Measurements from ENCODE around the gene NTNG2.

The NTNG2 gene, protein sequence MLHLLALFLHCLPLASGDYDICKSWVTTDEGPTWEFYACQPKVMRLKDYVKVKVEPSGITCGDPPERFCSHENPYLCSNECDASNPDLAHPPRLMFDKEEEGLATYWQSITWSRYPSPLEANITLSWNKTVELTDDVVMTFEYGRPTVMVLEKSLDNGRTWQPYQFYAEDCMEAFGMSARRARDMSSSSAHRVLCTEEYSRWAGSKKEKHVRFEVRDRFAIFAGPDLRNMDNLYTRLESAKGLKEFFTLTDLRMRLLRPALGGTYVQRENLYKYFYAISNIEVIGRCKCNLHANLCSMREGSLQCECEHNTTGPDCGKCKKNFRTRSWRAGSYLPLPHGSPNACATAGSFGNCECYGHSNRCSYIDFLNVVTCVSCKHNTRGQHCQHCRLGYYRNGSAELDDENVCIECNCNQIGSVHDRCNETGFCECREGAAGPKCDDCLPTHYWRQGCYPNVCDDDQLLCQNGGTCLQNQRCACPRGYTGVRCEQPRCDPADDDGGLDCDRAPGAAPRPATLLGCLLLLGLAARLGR

DNA sequence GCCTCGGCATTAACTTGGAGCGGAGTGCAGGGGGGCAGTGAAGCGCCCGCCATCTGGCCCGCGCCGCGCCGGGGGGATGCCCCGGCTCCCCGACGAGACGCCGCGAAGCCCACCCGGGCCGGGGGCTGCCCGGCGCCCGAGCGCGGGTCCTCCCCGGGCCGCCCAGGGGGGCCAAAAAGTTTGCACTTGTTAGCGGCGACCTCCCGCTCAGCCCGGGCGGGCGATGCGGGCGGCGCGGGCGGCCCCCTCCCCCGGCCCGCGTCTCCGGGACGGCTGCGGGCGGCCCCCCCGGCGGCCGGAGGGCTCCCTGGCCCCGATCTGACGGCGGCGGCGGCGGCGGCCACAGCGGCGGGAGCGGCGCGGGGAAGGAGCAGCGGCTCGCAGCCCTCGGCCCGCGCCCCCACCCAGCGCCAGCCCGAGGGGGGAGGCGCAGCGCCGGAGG lies at the start of gene NTNG2:
TSS of gene NTNG2 (plus strand) at position 316 of the 442 bp plus-strand sequence. CDS start 4,774 bp downstream, outside the sequence.
- H3K4me1 ChIP-seq (ENCODE audit: control insufficient read depth in 2 of 2, insufficient read depth in 2 of 2, low read length in 2 of 2) = peaks cover 3 to 5% of the 10 kb centered on the region in 2 donors
- peak within 1 kb of the TSS; percentile 46 to 68 for H3K4me3 ChIP-seq (ENCODE audit: low read length in 2 of 2)
- no peak within 1 kb of the TSS for H3K27ac ChIP-seq (ENCODE audit: low read depth in 2 of 2, low read length in 2 of 2)
- H3K9me3 ChIP-seq (ENCODE audit: control insufficient read depth in 2 of 2, low read length in 2 of 2) = no peaks in the 10 kb centered on the region
- H3K36me3 ChIP-seq (ENCODE audit: control insufficient read depth in 2 of 2, insufficient read depth in 2 of 2, low read length in 2 of 2) = no peaks in the 10 kb centered on the region
- H3K27me3 ChIP-seq (ENCODE audit: control insufficient read depth in 2 of 2, insufficient read depth in 2 of 2, low read length in 2 of 2) = peaks cover 39 to 58% of the 10 kb centered on the region in 2 donors
- H3K9ac ChIP-seq (ENCODE audit: low read depth in 1 of 2, low read length in 2 of 2) = no peak within 1 kb of the TSS

DNA sequence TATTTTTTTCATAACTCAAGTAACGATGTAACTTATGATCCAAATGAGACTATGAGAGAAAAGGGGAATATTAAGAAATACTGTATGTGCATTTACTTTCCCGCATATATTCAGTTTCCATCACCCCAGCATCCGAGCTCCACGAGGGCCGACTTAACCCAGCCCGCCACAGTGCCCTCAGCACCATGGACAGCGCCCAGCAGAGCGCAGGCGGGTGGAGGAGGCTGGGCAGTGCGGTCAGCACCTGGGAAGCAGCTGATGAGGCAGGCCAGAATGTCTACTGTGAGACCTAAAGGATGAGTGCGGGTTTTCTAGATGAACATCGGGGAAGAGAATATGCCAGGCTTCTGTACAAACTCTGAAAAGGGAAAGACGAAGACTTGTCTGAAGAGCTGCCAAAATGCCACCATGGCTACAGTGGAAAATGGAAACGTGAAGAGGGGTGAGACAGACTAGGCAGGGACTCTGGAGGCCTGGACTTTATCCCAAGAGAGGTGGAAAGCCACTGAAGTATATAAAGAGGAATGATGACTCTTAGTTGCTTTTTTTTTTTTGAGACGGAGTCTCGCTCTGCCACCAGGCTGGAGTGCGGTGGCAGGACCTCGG lies 47.7 kb upstream of the NTNG2 start:
- Histone ChIP-seq H3K36me3 (ENCODE audit: control insufficient read depth in 2 of 2, insufficient read depth in 2 of 2, low read length in 2 of 2) (no peaks in the 10 kb centered on the region), H3K27me3 (ENCODE audit: control insufficient read depth in 2 of 2, insufficient read depth in 2 of 2, low read length in 2 of 2) (peaks cover 0 to 5% of the 10 kb centered on the region in 2 donors), H3K27ac (ENCODE audit: low read depth in 2 of 2, low read length in 2 of 2) (no peak overlapping the region), H3K9ac (ENCODE audit: low read depth in 1 of 2, low read length in 2 of 2) (no peak overlapping the region), H3K4me3 (ENCODE audit: low read length in 2 of 2) (no peak overlapping the region), H3K9me3 (ENCODE audit: control insufficient read depth in 2 of 2, low read length in 2 of 2) (no peaks in the 10 kb centered on the region), H3K4me1 (ENCODE audit: control insufficient read depth in 2 of 2, insufficient read depth in 2 of 2, low read length in 2 of 2) (no peaks in the 10 kb centered on the region)

DNA sequence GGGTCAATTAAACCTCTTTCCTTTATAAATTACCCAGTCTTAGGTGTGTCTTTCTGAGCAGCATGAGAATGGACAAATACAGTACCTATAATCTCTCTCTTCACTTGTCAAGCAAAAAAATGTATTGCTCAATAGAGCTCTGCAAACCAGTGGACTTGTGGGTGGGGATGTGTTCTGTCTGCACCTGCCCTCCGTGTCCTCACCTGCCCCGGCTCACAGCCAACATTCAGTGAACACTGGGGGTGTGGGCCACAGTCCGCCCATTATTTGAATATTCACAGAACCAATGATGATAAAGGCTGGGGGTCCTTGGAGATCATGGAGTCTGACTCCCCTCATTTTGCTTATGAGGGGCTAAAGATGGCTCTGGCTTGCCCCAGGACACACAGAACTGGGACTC lies 45.3 kb upstream of the NTNG2 start:
- Histone ChIP-seq H3K36me3 (ENCODE audit: control insufficient read depth in 2 of 2, insufficient read depth in 2 of 2, low read length in 2 of 2) (no peaks in the 10 kb centered on the region), H3K9me3 (ENCODE audit: control insufficient read depth in 2 of 2, low read length in 2 of 2) (no peaks in the 10 kb centered on the region), H3K4me1 (ENCODE audit: control insufficient read depth in 2 of 2, insufficient read depth in 2 of 2, low read length in 2 of 2) (no peaks in the 10 kb centered on the region), H3K4me3 (ENCODE audit: low read length in 2 of 2) (no peak overlapping the region), H3K9ac (ENCODE audit: low read depth in 1 of 2, low read length in 2 of 2) (no peak overlapping the region), H3K27ac (ENCODE audit: low read depth in 2 of 2, low read length in 2 of 2) (no peak overlapping the region), H3K27me3 (ENCODE audit: control insufficient read depth in 2 of 2, insufficient read depth in 2 of 2, low read length in 2 of 2) (peaks cover 0 to 8% of the 10 kb centered on the region in 2 donors)

- Histone ChIP-seq H3K27ac (ENCODE audit: low read depth in 2 of 2, low read length in 2 of 2) (no peak overlapping the region), H3K27me3 (ENCODE audit: control insufficient read depth in 2 of 2, insufficient read depth in 2 of 2, low read length in 2 of 2) (peaks cover 0 to 8% of the 10 kb centered on the region in 2 donors), H3K9me3 (ENCODE audit: control insufficient read depth in 2 of 2, low read length in 2 of 2) (no peaks in the 10 kb centered on the region), H3K36me3 (ENCODE audit: control insufficient read depth in 2 of 2, insufficient read depth in 2 of 2, low read length in 2 of 2) (no peaks in the 10 kb centered on the region), H3K9ac (ENCODE audit: low read depth in 1 of 2, low read length in 2 of 2) (no peak overlapping the region), H3K4me3 (ENCODE audit: low read length in 2 of 2) (no peak overlapping the region), H3K4me1 (ENCODE audit: control insufficient read depth in 2 of 2, insufficient read depth in 2 of 2, low read length in 2 of 2) (no peaks in the 10 kb centered on the region)
These were observed 44.2 kb upstream of the NTNG2 start for GRCh38 chr9:132117694-132118093.

DNA sequence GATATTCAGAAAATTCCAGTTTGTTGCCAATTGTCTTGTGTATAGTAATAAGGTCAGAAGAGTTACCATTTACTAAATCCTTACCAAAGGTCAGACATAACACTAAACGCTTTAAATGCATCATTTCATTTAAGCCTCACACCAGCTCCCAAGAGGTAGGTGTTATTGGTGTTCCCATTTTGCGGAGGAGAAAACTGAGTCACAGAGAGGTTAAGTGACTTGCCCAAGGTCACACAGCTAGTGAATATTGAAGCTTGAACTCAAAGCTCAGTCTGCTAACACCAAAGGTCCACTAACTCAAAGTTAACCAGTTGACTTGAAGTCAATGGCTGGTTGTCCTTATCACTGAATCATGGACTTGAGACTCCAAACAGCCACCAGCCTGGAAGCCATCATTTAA lies 40.8 kb upstream of the NTNG2 start:
- Histone ChIP-seq H3K27ac (ENCODE audit: low read depth in 2 of 2, low read length in 2 of 2) (no peak overlapping the region), H3K9ac (ENCODE audit: low read depth in 1 of 2, low read length in 2 of 2) (no peak overlapping the region), H3K4me1 (ENCODE audit: control insufficient read depth in 2 of 2, insufficient read depth in 2 of 2, low read length in 2 of 2) (no peaks in the 10 kb centered on the region), H3K27me3 (ENCODE audit: control insufficient read depth in 2 of 2, insufficient read depth in 2 of 2, low read length in 2 of 2) (peaks cover 5 to 16% of the 10 kb centered on the region in 2 donors), H3K4me3 (ENCODE audit: low read length in 2 of 2) (no peak overlapping the region), H3K36me3 (ENCODE audit: control insufficient read depth in 2 of 2, insufficient read depth in 2 of 2, low read length in 2 of 2) (no peaks in the 10 kb centered on the region), H3K9me3 (ENCODE audit: control insufficient read depth in 2 of 2, low read length in 2 of 2) (no peaks in the 10 kb centered on the region)

DNA sequence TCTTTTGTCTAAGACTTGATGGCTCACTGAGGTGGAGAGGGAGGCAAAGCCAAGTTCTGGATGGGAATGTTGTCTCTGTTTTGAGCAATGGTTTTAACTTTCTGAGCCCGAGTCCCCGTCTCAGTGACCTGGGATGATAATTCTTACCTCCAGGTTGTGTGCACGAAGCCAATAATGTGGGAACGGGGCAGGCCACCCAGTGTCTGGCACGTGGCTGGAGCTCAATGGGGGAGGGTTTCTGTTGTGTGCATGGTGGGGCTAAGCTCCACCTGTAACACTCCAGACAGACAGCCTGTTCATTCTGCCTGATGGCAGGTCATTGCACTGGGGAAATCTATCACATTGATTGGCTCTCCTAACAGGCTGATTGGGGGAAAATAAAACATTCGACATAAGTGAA lies 37.1 kb upstream of the NTNG2 start:
- Histone ChIP-seq H3K4me1 (ENCODE audit: control insufficient read depth in 2 of 2, insufficient read depth in 2 of 2, low read length in 2 of 2) (no peaks in the 10 kb centered on the region), H3K36me3 (ENCODE audit: control insufficient read depth in 2 of 2, insufficient read depth in 2 of 2, low read length in 2 of 2) (no peaks in the 10 kb centered on the region), H3K9me3 (ENCODE audit: control insufficient read depth in 2 of 2, low read length in 2 of 2) (no peaks in the 10 kb centered on the region), H3K27ac (ENCODE audit: low read depth in 2 of 2, low read length in 2 of 2) (no peak overlapping the region), H3K9ac (ENCODE audit: low read depth in 1 of 2, low read length in 2 of 2) (no peak overlapping the region), H3K27me3 (ENCODE audit: control insufficient read depth in 2 of 2, insufficient read depth in 2 of 2, low read length in 2 of 2) (peaks cover 15 to 19% of the 10 kb centered on the region in 2 donors), H3K4me3 (ENCODE audit: low read length in 2 of 2) (no peak overlapping the region)

- no peak overlapping the region for H3K4me3 ChIP-seq (ENCODE audit: low read length in 2 of 2)
- H3K4me1 ChIP-seq (ENCODE audit: control insufficient read depth in 2 of 2, insufficient read depth in 2 of 2, low read length in 2 of 2) = no peaks in the 10 kb centered on the region
- no peaks in the 10 kb centered on the region for H3K36me3 ChIP-seq (ENCODE audit: control insufficient read depth in 2 of 2, insufficient read depth in 2 of 2, low read length in 2 of 2)
- no peak overlapping the region for H3K9ac ChIP-seq (ENCODE audit: low read depth in 1 of 2, low read length in 2 of 2)
- no peak overlapping the region for H3K27ac ChIP-seq (ENCODE audit: low read depth in 2 of 2, low read length in 2 of 2)
- H3K9me3 ChIP-seq (ENCODE audit: control insufficient read depth in 2 of 2, low read length in 2 of 2) = no peaks in the 10 kb centered on the region
- peaks cover 16 to 18% of the 10 kb centered on the region in 2 donors for H3K27me3 ChIP-seq (ENCODE audit: control insufficient read depth in 2 of 2, insufficient read depth in 2 of 2, low read length in 2 of 2)
These were observed 36.5 kb upstream of the NTNG2 start for GRCh38 chr9:132125361-132125760.

DNA sequence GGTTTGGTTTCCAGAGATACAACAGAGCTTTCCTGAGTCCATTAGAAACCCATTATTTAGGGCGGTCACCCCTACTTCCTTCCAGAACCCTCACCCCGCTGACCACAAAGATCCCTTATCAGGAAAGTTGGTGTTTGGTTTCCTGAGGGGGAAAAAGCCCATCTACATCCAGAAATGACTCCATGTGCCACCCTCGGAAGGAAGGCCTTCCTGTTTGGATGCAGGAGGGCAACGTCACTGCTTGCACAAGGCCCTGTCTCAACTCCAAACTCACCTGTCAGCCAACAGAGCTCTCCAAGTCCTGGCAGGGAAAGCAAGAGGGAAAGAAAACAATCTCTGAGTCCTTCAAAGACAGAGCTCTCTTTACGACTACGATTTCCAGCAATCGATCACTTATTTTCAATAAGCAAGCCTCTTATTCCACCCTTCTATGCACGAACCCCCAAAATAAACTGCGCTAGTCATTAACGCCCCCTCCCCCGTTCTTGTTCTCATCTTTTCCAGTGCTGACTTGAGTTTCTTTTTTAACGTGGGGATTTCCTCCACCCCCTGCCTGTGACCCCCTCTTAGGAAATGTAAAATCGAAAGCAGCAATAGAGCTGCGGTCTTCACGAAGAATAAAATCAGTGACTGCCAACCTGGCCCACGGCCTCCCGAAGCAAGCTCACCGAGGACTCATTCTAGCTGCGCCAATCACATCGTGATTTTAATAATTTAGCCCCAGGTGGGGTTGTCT lies 35.7 kb upstream of the NTNG2 start:
- H3K27ac ChIP-seq (ENCODE audit: low read depth in 2 of 2, low read length in 2 of 2) = no peak overlapping the region
- H3K36me3 ChIP-seq (ENCODE audit: control insufficient read depth in 2 of 2, insufficient read depth in 2 of 2, low read length in 2 of 2) = no peaks in the 10 kb centered on the region
- no peaks in the 10 kb centered on the region for H3K9me3 ChIP-seq (ENCODE audit: control insufficient read depth in 2 of 2, low read length in 2 of 2)
- no peak overlapping the region for H3K9ac ChIP-seq (ENCODE audit: low read depth in 1 of 2, low read length in 2 of 2)
- H3K4me3 ChIP-seq (ENCODE audit: low read length in 2 of 2) = no peak overlapping the region
- peaks cover 17 to 20% of the 10 kb centered on the region in 2 donors for H3K27me3 ChIP-seq (ENCODE audit: control insufficient read depth in 2 of 2, insufficient read depth in 2 of 2, low read length in 2 of 2)
- no peaks in the 10 kb centered on the region for H3K4me1 ChIP-seq (ENCODE audit: control insufficient read depth in 2 of 2, insufficient read depth in 2 of 2, low read length in 2 of 2)

GRCh38 chr9:132126680-132127236 lies 35.1 kb upstream of the NTNG2 start:
- H3K36me3 ChIP-seq (ENCODE audit: control insufficient read depth in 2 of 2, insufficient read depth in 2 of 2, low read length in 2 of 2) = no peaks in the 10 kb centered on the region
- no peak overlapping the region for H3K27ac ChIP-seq (ENCODE audit: low read depth in 2 of 2, low read length in 2 of 2)
- no peaks in the 10 kb centered on the region for H3K4me1 ChIP-seq (ENCODE audit: control insufficient read depth in 2 of 2, insufficient read depth in 2 of 2, low read length in 2 of 2)
- no peaks in the 10 kb centered on the region for H3K9me3 ChIP-seq (ENCODE audit: control insufficient read depth in 2 of 2, low read length in 2 of 2)
- no peak overlapping the region for H3K9ac ChIP-seq (ENCODE audit: low read depth in 1 of 2, low read length in 2 of 2)
- H3K27me3 ChIP-seq (ENCODE audit: control insufficient read depth in 2 of 2, insufficient read depth in 2 of 2, low read length in 2 of 2) = peaks cover 19 to 20% of the 10 kb centered on the region in 2 donors
- no peak overlapping the region for H3K4me3 ChIP-seq (ENCODE audit: low read length in 2 of 2)

All from mucosa of rectum (tissue), 2 donors.